SK-N-MC (cell line): ENCODE measurements around the gene RBM20.

ENCODE experiments used
- DNase-seq: peaks from one replicate; pipeline ENCODE4 v3.0.0-alpha.2; 2011; ENCODE audit warnings: low read depth, low spot score
- H3K27ac ChIP-seq: fragments of 200-600 bp; sonication (generic); 2 replicates; pipeline ENCODE4 v1.5.1; 2016; ENCODE audit warnings: mixed run types
- H3K36me3 ChIP-seq: fragments of 200-600 bp; sonication (generic); 2 replicates; pipeline ENCODE4 v1.6.1; 2017; ENCODE audit warnings: antibody characterized with exemption, low read length, mixed read lengths; ENCODE audit not compliant: insufficient read depth
- H3K4me3 ChIP-seq: fragments of 200-600 bp; sonication (generic); 2 replicates; pipeline ENCODE4 v1.5.1; 2016
- H3K9ac ChIP-seq: fragments of 200-600 bp; sonication (generic); 2 replicates; pipeline ENCODE4 v1.8.0; 2017; ENCODE audit warnings: mixed run types, mixed read lengths; ENCODE audit not compliant: insufficient read length
- H3K9me3 ChIP-seq: fragments of 200-600 bp; sonication (generic); 2 replicates; pipeline ENCODE4 v1.6.1; 2017; ENCODE audit warnings: low read depth, mild to moderate bottlenecking, antibody characterized with exemption, low read length, moderate library complexity, mixed read lengths
- EZH2 ChIP-seq: fragments of 200-600 bp; sonication (generic); IDR thresholded peaks from one replicate; pipeline ENCODE4 v1.6.1; 2017; ENCODE audit warnings: antibody characterized with exemption
- FOXP2 ChIP-seq: optimal IDR thresholded peaks from 2 replicates; pipeline ENCODE3; 2011; ENCODE audit warnings: mild to moderate bottlenecking, moderate library complexity; ENCODE audit not compliant: insufficient read depth; ENCODE audit errors: extremely low read length, control extremely low read depth
- POLR2AphosphoS5 ChIP-seq: IDR thresholded peaks from 2 replicates; pipeline ENCODE4 v1.6.1; 2012; ENCODE audit warnings: mild to moderate bottlenecking, low read depth, low read length, borderline replicate concordance

Gene RBM20

DNA sequence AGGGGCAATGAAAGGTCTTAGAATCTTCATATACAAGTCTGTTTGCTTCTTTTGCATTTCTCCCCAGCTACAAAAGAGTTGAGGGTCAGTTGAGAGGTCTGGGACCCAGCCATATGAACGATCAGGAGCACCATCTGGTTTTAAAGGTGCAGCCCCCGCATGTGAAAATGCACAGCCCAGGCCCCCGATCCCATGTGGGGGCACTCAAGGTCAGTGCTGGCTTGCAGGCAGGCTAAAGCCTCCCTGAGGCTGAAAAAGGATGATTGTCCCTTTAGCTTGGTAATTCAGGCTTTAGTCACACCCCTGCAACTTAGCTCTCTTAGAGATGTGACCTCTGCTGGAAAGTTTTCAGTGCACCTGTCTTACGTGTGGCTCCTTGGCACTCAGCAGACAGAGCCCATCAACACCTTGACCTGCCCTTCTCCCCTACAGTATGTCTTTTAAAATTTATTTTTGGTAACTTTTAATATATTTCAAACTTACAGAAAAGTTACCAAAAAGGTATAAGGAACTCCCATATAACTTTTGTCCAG lies 147.5 kb downstream of the RBM20 start:
- no peak overlapping the region for H3K9ac ChIP-seq
- no peak for DNase-seq
- TF ChIP-seq POLR2AphosphoS5 (no peak), FOXP2 (no peak), EZH2 (no peak)

DNA sequence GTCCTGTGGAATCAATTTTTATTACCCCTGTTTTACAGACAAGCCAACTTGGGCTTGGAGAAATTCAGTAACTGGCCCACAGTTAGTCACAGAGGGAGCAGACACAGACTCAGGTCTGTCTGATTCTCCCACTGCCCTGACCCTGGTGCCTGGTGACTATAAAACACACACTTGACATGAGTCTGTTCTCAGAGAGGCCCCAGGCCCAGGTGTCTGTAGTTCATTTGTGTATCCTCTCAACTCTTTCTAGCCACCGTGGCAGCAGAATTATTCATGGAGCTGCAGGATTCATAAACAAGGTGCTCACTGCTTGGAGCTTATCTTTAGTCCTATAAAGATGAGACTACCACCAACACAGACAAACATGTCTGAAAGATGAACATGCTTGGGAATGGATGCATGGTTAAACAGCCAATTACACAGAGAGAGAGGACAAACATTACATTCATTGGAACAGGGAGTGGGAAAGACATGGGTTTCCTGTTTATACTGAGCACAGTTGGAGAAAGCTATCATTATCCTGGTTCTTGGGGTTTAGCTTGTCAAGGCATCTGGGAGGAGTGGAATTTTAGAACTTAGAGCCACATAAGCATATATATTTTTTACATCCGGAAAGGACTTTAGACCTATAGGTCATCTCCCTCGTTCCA lies 148.5 kb downstream of the RBM20 start:
- no peak for DNase-seq
- H3K9ac ChIP-seq: no peak overlapping the region
- TF ChIP-seq FOXP2: no peak
- no peak overlapping the region for H3K27ac ChIP-seq
- no peaks in the 10 kb centered on the region for H3K36me3 ChIP-seq
- no peak overlapping the region for H3K4me3 ChIP-seq
- no peaks in the 10 kb centered on the region for H3K9me3 ChIP-seq

More for the DNA sequence above, 147.5 kb downstream of the RBM20 start:
- Histone ChIP-seq H3K4me3 (no peak overlapping the region), H3K9me3 (no peaks in the 10 kb centered on the region), H3K36me3 (no peaks in the 10 kb centered on the region), H3K27ac (no peak overlapping the region)

DNA sequence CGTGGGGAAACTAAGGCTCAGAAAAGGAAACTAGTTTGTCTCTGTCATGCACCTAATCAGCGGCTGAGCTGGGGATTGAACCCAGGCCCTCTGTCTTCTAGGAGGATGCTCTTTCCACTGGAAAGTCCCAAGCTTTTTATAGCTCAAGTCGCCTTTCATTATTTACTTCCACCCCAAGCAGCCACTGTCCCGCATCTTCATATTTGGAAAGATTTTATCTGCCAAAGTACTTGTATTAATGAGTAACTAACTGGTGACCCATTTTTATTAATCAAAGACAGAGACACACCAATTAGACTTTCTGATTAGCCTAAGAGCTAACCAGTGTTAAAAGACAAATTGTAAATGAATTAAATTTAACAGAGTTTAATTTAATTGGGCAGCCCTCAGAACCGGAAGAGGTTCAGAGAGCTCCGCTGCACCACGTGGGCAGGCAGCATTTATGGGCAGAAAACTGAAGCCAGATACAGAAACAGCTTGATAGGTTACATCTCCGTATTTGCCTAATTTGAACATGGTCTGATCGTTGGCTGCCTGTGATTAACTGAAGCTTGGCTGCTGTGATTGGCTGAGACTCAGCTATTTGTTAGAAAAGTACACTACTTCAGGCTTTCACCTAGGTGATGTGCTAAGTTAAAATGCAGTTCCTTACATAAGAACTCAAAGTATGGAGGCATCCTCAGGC lies 149.1 kb downstream of the RBM20 start:
- Histone ChIP-seq H3K9ac (no peak overlapping the region), H3K4me3 (no peak overlapping the region), H3K9me3 (no peaks in the 10 kb centered on the region), H3K36me3 (no peaks in the 10 kb centered on the region), H3K27ac (no peak overlapping the region)
- no peak for TF ChIP-seq EZH2
- TF ChIP-seq FOXP2: no peak
- TF ChIP-seq POLR2AphosphoS5: no peak
- no peak for DNase-seq

DNA sequence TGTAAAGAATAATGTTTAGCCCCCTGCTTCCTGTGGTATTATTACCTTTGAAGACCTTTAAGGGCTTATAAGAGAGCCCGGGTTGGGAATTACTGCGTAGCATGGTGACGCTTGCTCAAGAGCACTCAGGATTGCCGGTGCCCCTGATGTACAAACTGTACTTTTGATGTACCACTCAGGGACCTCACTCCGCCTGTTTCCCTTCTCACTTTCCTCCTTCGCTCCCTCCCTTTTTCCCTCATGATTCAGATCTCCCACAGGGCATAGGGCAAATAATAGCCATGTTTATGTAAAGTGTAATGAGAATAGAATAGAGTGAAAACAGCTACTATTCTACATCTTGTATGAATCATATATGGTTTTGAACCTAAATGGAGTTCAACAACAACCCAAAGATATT lies 149.8 kb downstream of the RBM20 start:
- DNase-seq: no peak
- Histone ChIP-seq H3K9ac (no peak overlapping the region), H3K36me3 (no peaks in the 10 kb centered on the region), H3K4me3 (no peak overlapping the region), H3K27ac (no peak overlapping the region), H3K9me3 (no peaks in the 10 kb centered on the region)
- TF ChIP-seq EZH2 (no peak), POLR2AphosphoS5 (no peak), FOXP2 (no peak)

DNA sequence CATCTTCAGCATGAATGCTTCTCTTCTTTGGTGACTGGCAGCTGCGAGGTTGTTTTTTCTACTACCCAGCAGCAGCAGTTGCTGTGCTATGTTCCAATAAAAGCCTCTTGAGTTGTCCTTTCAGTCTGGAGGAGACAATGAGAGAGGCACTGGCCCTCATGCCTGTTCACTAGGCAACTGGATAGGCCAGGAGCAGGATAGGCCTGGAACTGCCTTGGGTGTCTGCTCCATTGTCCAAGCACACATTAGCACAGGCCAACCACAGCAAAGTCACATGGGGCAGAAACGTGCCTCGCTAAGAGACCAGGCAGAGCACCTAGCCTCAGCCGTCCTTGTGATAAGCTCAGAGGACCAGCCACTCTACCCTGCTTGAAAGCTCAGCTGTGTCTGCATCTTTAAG lies 150.7 kb downstream of the RBM20 start:
- DNase-seq: no peak
- Histone ChIP-seq H3K27ac (no peak overlapping the region), H3K4me3 (no peak overlapping the region), H3K9me3 (no peaks in the 10 kb centered on the region), H3K9ac (no peak overlapping the region), H3K36me3 (no peaks in the 10 kb centered on the region)
- no peak for TF ChIP-seq POLR2AphosphoS5
- no peak for TF ChIP-seq FOXP2
- no peak for TF ChIP-seq EZH2

DNA sequence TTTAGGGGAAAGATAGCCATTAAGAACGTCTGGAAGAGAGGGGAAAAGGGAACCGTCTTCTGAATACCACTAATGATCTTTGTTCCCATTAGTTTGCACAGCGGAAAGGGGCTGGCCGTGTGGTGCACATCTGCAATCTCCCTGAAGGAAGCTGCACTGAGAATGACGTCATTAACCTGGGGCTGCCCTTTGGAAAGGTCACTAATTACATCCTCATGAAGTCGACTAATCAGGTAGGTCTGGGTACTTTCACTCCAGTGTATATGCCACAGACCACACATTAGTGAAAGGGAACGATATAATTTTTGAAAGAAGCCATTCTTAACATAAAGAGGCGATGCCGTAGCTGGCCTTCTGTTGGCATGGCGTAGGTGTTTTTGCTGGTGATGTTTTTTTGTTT lies 153.3 kb downstream of the RBM20 start:
- DNase-seq: no peak
- TF ChIP-seq FOXP2 (no peak), EZH2 (no peak), POLR2AphosphoS5 (no peak)
- Histone ChIP-seq H3K9ac (no peak overlapping the region), H3K27ac (no peak overlapping the region), H3K36me3 (no peaks in the 10 kb centered on the region), H3K9me3 (no peaks in the 10 kb centered on the region), H3K4me3 (no peak overlapping the region)

DNA sequence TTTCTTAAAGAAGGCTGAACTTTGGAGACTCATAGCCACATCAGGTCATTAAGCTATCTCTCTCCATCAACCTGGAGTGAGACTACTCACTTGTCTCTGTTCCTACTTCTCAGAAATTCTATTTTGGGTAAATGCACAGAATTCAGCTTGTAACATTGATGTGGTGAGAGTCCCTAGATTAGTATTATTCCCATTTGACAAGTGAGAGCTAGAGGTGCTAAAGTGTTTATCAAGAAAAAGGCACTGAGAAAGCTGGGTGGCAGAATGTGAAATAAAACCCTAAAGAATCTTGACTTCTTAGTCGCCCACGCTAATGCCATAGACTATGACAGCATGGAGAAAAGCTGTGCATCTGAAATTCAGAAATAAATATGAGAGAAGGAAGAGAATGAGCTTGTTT lies 154.2 kb downstream of the RBM20 start:
- H3K9me3 ChIP-seq: no peaks in the 10 kb centered on the region
- no peak overlapping the region for H3K9ac ChIP-seq
- no peak overlapping the region for H3K4me3 ChIP-seq
- no peak for DNase-seq
- no peaks in the 10 kb centered on the region for H3K36me3 ChIP-seq
- TF ChIP-seq EZH2 (no peak), FOXP2 (no peak), POLR2AphosphoS5 (no peak)
- no peak overlapping the region for H3K27ac ChIP-seq

DNA sequence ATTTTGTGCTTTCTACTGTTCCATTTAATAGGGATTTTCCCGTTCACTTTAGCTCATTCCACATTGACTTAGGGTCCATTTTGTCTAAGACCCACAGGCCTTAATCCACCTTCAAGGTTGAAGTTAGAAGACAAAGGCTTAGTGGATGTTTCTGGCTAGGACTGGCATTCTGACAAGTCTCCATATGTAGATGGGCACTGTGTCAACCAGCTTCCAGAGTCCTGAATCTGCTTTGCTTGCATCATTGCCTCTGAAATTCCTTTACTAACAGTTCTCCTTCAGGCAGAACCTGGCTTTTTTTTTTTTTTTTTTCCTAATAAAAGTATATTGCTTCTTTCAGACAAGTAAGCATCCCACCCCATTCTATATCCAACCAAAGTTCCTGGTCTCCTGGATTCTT lies 158.0 kb downstream of the RBM20 start:
- no peak for TF ChIP-seq EZH2
- TF ChIP-seq FOXP2: no peak
- TF ChIP-seq POLR2AphosphoS5: no peak
- DNase-seq: no peak
- H3K4me3 ChIP-seq: no peak overlapping the region
- no peaks in the 10 kb centered on the region for H3K9me3 ChIP-seq
- H3K36me3 ChIP-seq: no peaks in the 10 kb centered on the region
- H3K9ac ChIP-seq: no peak overlapping the region
- no peak overlapping the region for H3K27ac ChIP-seq
